Measurements from ENCODE around the gene PDS5A.
"Not testable (repeated sequence)": the region's sequence is repeated elsewhere in the genome, so short reads cannot be mapped to it uniquely, and the experiment has no call there.

Gene PDS5A

GRCh38 chr4:39977489-39978377 is at the start of gene PDS5A:
TSS of gene PDS5A (minus strand) at chr4:39977911. CDS start at chr4:39976577, 1,334 bp downstream.
- peak; percentile 95 for DNase-seq (ENCODE audit: extremely low spot score, insufficient read length, low read depth)
- peak; percentile 90 for FAIRE-seq

GRCh38 chr4:40024049-40024448 is 46.3 kb upstream of the PDS5A start:
- not testable (repeated sequence) for FAIRE-seq; DNase-seq (ENCODE audit: extremely low spot score, insufficient read length, low read depth)

- DNase-seq (ENCODE audit: extremely low spot score, insufficient read length, low read depth); FAIRE-seq: not testable (repeated sequence)
These were observed 43.4 kb upstream of the PDS5A start for GRCh38 chr4:40021116-40021515.

GRCh38 chr4:40020221-40020620 is 42.5 kb upstream of the PDS5A start:
- DNase-seq (ENCODE audit: extremely low spot score, insufficient read length, low read depth), result no peak
- no peak for FAIRE-seq

GRCh38 chr4:40016007-40016406 is 38.3 kb upstream of the PDS5A start:
- FAIRE-seq, result no peak
- no peak for DNase-seq (ENCODE audit: extremely low spot score, insufficient read length, low read depth)

- no peak for DNase-seq (ENCODE audit: extremely low spot score, insufficient read length, low read depth)
- no peak for FAIRE-seq
These were observed 26.3 kb upstream of the PDS5A start for GRCh38 chr4:40003986-40004385.

GRCh38 chr4:40000711-40001110 is 23.0 kb upstream of the PDS5A start:
- DNase-seq (ENCODE audit: extremely low spot score, insufficient read length, low read depth) (no peak), FAIRE-seq (no peak)

GRCh38 chr4:39998659-39999345 is 21.1 kb upstream of the PDS5A start:
- no peak for FAIRE-seq
- DNase-seq (ENCODE audit: extremely low spot score, insufficient read length, low read depth), result no peak

GRCh38 chr4:39996811-39997210 is 19.1 kb upstream of the PDS5A start:
- no peak for FAIRE-seq

GRCh38 chr4:39994406-39994805 is 16.7 kb upstream of the PDS5A start:
- FAIRE-seq, result no peak
- DNase-seq (ENCODE audit: extremely low spot score, insufficient read length, low read depth), result no peak

More at GRCh38 chr4:39996811-39997210, 19.1 kb upstream of the PDS5A start:
- DNase-seq (ENCODE audit: extremely low spot score, insufficient read length, low read depth), result no peak

GRCh38 chr4:39989381-39989780 is 11.7 kb upstream of the PDS5A start:
- not testable (repeated sequence) for DNase-seq (ENCODE audit: extremely low spot score, insufficient read length, low read depth); FAIRE-seq

GRCh38 chr4:39987485-39987884 is 9.8 kb upstream of the PDS5A start:
- FAIRE-seq (no peak), DNase-seq (ENCODE audit: extremely low spot score, insufficient read length, low read depth) (no peak)

- peak; percentile 48 for FAIRE-seq
- DNase-seq (ENCODE audit: extremely low spot score, insufficient read length, low read depth), result no peak
These were observed 1.2 kb upstream of the PDS5A start for GRCh38 chr4:39978904-39979303.

- FAIRE-seq (no peak), DNase-seq (ENCODE audit: extremely low spot score, insufficient read length, low read depth) (no peak)
These were observed 666 bp upstream of the PDS5A start for GRCh38 chr4:39978378-39978775.

GRCh38 chr4:39976945-39977488 is 694 bp downstream of the PDS5A start:
- FAIRE-seq (no peak), DNase-seq (ENCODE audit: extremely low spot score, insufficient read length, low read depth) (peak; percentile 17)

- DNase-seq (ENCODE audit: extremely low spot score, insufficient read length, low read depth) (peak; percentile 54), FAIRE-seq (peak; percentile 95)
These were observed 1.4 kb downstream of the PDS5A start for GRCh38 chr4:39976141-39976944.

- no peak for DNase-seq (ENCODE audit: extremely low spot score, insufficient read length, low read depth)
- peak; percentile 44 for FAIRE-seq
These were observed 2.1 kb downstream of the PDS5A start for GRCh38 chr4:39975488-39976089.

- not testable (repeated sequence) for DNase-seq (ENCODE audit: extremely low spot score, insufficient read length, low read depth); FAIRE-seq
These were observed 4.7 kb downstream of the PDS5A start for GRCh38 chr4:39973052-39973451.
